Measurements from ENCODE around the gene NTSR1. TPM values are rescaled to one million over a fixed set of nuclear protein-coding genes. Genes with fewer than 3 reads are reported as not detected.

The NTSR1 gene
- total and polyA plus RNA-seq, 2 donors = 0.05 to 0.34 TPM

DNA sequence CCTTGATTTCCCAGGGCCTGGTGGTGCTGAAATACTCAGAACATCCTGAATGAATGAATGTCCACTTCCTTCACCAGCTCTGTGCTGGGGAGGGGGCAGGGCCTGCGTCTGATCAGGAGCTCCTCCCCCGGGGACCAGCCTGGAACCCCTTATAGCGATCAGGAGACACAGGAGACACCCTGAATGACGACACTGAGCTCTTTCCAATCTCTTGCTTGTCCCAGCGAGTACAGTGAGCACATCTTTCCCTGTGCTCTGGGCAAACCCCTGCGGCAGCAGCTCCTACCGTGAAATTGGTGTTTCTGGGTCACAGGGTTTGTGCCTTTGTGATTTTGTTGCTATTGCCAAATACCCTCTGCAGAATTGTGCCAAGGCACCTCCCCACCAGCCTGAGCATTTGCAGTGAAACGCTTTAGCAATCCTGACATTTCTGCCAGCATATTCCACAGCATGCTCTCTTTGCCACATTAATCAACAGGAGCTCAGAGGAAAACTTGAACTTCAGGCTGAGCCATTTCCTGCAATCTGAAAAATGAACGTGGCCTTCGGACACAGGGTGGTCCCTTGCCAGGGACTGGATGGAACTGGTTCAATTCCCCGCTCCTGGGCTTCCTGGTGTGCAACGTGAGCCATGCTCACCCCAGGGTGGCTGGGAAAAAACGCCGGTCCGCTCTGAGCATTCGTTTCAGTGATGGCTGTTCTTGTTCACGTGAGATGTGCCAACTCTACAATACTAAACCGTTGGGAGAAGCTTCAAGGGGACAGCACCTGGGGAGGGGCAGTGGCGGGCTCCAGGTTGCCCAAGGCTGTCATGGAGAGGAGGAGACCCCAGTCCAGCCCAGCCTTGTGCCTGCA lies 64.6 kb downstream of the NTSR1 start:
- Histone ChIP-seq H3K4me3 (ENCODE audit: low read depth, low read length) (no peak overlapping the region), H3K4me1 (ENCODE audit: insufficient read depth) (no peaks in the 10 kb centered on the region), H3K36me3 (ENCODE audit: insufficient read depth) (no peaks in the 10 kb centered on the region), H3K27ac (ENCODE audit: low read depth) (no peak overlapping the region)
- DNase-seq (ENCODE audit: extremely low spot score) = no peak
- 52% methylated on average over 19 of the region's 19 CpGs for WGBS

DNA sequence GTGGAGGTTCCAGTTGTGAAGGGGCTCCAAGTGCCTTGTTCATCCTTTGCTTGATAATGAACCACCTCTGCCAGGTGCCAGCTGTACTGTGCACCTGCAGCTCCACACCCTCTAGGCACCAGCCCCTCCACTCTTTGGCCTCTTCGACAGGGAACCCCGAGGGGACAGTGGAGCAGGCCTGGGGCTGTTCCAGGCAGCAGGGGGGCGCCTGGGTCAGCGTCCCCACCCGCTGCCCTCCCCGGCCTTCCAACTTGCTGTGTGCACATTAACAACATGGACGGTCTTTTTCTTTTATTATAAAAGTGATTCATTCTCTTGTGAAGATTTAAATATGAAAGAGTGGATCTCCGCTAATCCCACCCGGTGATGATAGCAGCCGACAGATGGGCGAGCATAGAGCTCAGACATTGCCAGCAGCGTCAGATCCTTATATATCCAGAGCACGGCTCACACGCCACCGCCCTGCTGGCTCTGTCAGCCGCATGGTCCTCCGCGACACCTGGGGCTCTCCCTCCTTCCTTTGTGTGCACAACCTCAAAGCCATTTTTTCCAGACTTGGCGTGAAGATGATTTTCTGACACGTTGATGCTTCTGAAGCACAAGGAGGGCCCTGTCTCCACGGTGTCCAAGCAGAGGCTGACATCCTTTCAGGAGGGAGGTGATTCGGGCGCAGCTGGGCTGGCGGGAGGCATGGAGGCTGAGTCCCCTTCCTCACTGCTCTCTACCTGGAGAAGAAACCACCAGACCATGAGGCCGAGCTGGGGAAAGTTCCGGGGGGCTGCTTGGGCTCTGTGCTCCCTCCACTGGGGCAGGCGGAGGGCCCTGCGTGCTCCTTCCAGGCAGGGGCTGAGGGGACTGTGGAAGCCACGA lies 65.4 kb downstream of the NTSR1 start:
- Histone ChIP-seq H3K36me3 (ENCODE audit: insufficient read depth) (no peaks in the 10 kb centered on the region), H3K27ac (ENCODE audit: low read depth) (no peak overlapping the region), H3K4me3 (ENCODE audit: low read depth, low read length) (no peak overlapping the region), H3K4me1 (ENCODE audit: insufficient read depth) (no peaks in the 10 kb centered on the region)
- 60% methylated on average over 29 of the region's 29 CpGs for WGBS
- DNase-seq (ENCODE audit: extremely low spot score) = no peak

DNA sequence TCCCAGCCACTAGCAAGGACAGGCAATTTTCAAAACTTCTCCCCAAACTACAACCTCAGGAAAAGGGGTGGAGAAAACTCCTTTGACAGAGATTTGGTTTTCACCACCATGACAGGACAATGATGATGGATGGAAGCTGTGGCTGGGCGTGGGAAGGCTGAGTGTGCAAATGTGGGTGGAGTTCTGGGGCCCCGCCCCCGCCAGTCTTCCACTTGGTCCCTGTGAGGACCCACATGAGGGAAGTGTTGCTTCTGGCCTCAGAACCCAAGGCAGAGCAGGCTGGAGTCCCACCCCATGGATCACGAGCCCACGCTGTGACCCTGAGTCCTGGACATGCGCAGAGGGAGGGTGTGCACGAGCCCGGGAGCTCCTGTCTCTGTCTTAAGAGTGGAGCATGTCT lies 66.1 kb downstream of the NTSR1 start:
- no peak overlapping the region for H3K27ac ChIP-seq (ENCODE audit: low read depth)
- DNase-seq (ENCODE audit: extremely low spot score) = no peak
- no peaks in the 10 kb centered on the region for H3K4me1 ChIP-seq (ENCODE audit: insufficient read depth)
- WGBS = 75% methylated on average over 8 of the region's 8 CpGs
- H3K36me3 ChIP-seq (ENCODE audit: insufficient read depth) = no peaks in the 10 kb centered on the region
- H3K4me3 ChIP-seq (ENCODE audit: low read depth, low read length) = no peak overlapping the region

DNA sequence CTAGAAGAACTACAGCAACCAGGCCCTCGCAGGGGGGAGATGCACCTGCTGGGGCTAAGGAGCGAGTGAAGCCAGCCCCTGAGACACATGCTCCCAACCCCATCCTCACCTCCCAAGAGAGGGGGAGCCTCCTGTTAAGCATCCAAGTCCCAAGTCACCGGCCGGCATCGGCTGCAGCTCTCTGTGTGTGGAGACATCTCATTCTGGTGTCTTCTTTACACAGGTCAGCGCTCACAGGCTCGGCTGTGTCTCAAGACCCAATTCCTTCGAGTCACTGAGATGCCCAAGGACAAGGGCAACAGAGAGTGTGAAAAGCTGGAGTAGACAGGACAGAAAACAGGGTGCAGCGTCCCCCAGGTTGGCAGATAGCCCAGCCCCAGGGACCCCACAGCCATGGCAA lies 66.6 kb downstream of the NTSR1 start:
- Histone ChIP-seq H3K4me1 (ENCODE audit: insufficient read depth) (no peaks in the 10 kb centered on the region), H3K27ac (ENCODE audit: low read depth) (no peak overlapping the region), H3K4me3 (ENCODE audit: low read depth, low read length) (no peak overlapping the region), H3K36me3 (ENCODE audit: insufficient read depth) (no peaks in the 10 kb centered on the region)
- WGBS = 90% methylated on average over 9 of the region's 9 CpGs
- DNase-seq (ENCODE audit: extremely low spot score) = no peak

DNA sequence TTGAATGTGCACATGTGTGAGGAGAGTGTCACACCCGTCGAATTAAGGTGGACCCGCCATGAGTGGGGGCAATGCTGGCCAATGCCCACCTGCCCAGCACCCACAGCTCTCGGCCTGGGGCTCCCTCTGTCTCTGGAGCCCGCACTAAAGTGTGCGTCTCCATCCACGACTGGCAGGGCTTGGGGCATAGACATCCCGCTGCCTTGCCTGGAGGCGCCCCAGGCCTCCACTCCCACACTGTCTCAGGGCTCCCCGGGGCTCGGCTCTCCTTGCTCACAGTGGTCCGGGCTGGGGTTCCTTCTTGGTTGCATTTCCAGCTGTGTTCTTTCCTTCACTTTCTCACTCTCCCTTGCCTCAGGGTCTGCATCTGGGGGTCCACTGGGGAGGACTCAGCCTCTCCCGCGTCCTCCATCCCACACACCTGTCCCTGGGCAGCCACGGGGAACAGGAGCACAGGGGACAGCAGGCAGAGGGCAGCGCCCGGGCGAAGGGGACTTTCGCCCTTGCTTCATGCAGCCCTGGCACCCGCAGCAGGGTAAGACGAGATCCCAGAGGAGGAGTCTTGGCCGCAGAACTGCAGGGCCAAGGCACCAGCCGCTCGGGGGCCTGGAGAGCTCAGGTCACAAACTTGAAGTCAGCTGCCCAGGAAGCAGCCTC lies 67.5 kb downstream of the NTSR1 start:
- Histone ChIP-seq H3K4me3 (ENCODE audit: low read depth, low read length) (no peak overlapping the region), H3K4me1 (ENCODE audit: insufficient read depth) (no peaks in the 10 kb centered on the region), H3K27ac (ENCODE audit: low read depth) (no peak overlapping the region), H3K36me3 (ENCODE audit: insufficient read depth) (no peaks in the 10 kb centered on the region)
- 88% methylated on average over 24 of the region's 24 CpGs for WGBS
- DNase-seq (ENCODE audit: extremely low spot score) = no peak

DNA sequence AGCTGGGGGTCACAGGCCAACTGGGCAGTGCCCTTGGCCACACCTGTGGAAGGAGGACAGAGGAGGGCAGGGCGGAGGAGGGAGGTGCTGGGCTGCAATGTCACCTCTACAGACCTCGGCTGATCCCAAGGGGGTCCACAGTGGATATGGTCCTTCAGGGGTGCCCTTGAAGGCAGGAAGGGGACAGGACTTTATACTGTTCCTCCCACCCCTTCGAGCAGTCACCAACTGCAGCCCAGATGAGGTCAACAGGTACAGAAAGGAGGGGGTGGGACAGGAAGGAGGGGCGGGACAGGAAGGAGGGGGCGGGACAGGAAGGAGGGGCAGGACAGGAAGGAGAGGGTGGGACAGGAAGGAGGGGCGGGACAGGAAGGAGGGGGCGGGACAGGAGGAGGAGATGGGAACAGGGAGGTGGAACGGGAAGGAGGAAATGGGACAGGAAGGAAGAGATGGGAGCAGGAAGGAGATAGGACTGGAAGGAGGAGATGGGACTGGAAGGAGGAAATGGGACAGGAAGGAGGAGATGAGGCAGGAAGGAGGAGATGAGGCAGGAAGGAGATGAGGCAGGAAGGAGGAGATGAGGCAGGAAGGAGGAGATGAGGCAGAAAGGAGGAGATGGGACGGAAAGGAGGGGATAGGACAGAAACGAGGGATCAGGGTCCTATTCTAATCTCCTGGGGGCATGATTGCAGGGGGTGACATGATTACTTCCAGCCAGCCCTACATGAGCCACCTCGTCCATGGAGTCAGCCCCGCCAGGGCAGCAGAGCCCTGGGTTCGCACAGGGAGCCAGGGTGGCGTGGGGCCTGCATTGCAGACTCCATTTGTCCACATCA lies 68.3 kb downstream of the NTSR1 start:
- no peak for DNase-seq (ENCODE audit: extremely low spot score)
- Histone ChIP-seq H3K27ac (ENCODE audit: low read depth) (no peak overlapping the region), H3K4me3 (ENCODE audit: low read depth, low read length) (no peak overlapping the region), H3K36me3 (ENCODE audit: insufficient read depth) (no peaks in the 10 kb centered on the region), H3K4me1 (ENCODE audit: insufficient read depth) (no peaks in the 10 kb centered on the region)
- WGBS = 77% methylated on average over 14 of the region's 14 CpGs

DNA sequence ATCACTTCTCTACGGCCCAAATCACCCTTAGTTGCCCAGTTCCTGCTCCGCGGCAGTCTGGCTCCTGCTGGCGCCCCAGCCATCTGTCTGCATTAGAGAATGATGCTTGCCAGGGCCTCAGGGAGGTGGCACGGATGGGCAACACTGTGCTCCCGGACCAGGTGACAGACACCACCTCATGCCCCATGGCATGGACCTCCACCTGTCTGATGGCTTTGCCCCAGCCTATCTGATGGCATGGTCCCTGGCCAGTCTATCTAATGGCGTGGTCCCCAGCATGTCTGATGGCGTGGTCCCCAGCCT lies 68.8 kb downstream of the NTSR1 start:
- WGBS = 91% methylated on average over 8 of the region's 8 CpGs
- no peak overlapping the region for H3K27ac ChIP-seq (ENCODE audit: low read depth)
- DNase-seq (ENCODE audit: extremely low spot score) = no peak
- H3K4me3 ChIP-seq (ENCODE audit: low read depth, low read length) = no peak overlapping the region
- H3K36me3 ChIP-seq (ENCODE audit: insufficient read depth) = no peaks in the 10 kb centered on the region
- H3K4me1 ChIP-seq (ENCODE audit: insufficient read depth) = no peaks in the 10 kb centered on the region

DNA sequence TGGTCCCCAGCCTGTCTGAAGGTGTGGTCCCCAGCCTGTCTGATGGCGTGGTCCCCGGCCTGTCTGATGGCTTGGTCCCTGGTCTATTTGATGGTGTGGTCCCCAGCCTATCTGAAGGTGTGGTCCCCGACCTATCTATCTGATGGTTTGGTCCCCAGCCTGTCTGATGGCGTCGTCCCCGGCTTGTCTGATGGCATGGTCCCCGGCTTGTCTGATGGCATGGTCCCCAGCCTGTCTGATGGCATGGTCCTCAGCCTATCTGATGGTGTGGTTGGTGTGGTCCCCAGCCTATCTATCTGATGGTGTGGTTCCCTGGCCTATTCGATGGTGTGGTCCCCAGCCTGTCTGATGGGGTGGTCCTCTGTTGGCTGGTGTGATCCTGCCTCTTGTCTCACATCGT lies 69.4 kb downstream of the NTSR1 start:
- DNase-seq (ENCODE audit: extremely low spot score) = no peak
- Histone ChIP-seq H3K36me3 (ENCODE audit: insufficient read depth) (no peaks in the 10 kb centered on the region), H3K4me1 (ENCODE audit: insufficient read depth) (no peaks in the 10 kb centered on the region), H3K27ac (ENCODE audit: low read depth) (no peak overlapping the region), H3K4me3 (ENCODE audit: low read depth, low read length) (no peak overlapping the region)
- WGBS = 91% methylated on average over 9 of the region's 9 CpGs

DNA sequence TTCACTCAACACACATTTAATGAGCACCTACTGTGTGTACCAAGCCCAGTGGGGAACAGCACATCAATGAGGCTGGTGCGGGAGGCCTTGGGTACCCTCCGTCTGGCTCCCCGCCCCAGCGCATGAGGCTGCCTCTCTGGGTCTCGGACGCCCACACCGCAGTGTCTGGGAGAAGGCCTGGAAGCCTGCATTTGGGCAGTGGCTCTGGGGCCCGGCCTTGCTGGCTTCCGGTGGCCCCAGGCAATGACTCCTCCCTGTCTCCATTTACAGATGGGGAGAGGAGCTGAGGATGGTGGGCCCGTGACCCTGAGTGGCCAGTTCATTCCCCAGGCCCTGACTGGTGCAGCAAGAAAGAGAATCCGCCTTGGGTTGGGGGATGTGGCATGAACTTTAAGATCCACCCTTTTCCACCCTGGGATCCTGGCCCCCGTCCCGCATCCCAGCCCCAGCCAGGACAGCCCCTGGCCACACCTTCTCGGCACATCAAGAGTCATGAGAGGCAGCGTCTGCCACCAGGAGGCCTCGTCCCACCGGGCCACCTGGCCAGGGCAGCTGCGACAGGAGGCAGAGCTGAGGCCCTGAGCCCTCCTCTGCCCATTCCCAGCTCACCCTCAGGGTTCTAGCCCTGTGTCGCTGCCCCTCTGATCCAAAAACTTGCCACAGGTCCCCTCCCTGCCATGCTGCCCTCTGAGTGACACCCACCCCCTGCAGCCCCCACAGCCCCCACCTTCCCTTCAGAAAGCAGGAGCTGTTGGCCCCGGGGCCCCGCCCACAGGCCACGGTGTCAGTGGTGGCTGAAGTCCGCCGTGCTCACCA lies 70.2 kb downstream of the NTSR1 start:
- WGBS = 77% methylated on average over 24 of the region's 24 CpGs
- DNase-seq (ENCODE audit: extremely low spot score) = no peak

DNA sequence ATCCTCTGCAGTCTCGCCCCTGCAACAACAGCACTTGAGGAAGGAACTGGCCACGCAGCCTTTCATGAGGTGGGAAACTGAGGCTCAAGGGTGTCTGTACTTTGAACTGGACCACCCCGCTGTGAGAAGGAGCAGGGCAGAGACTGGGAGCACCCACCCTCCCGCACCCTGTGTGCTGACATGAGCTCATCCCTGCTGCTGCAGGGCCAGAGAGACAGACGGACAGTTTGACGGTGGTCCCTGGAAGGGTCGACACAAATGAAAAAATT lies 70.7 kb downstream of the NTSR1 start:
- WGBS = 91% methylated on average over 7 of the region's 7 CpGs
- H3K27ac ChIP-seq (ENCODE audit: low read depth) = no peak overlapping the region

More for the DNA sequence above, 70.2 kb downstream of the NTSR1 start:
- Histone ChIP-seq H3K27ac (ENCODE audit: low read depth) (no peak overlapping the region), H3K4me3 (ENCODE audit: low read depth, low read length) (no peak overlapping the region), H3K36me3 (ENCODE audit: insufficient read depth) (no peaks in the 10 kb centered on the region), H3K4me1 (ENCODE audit: insufficient read depth) (no peaks in the 10 kb centered on the region)

DNA sequence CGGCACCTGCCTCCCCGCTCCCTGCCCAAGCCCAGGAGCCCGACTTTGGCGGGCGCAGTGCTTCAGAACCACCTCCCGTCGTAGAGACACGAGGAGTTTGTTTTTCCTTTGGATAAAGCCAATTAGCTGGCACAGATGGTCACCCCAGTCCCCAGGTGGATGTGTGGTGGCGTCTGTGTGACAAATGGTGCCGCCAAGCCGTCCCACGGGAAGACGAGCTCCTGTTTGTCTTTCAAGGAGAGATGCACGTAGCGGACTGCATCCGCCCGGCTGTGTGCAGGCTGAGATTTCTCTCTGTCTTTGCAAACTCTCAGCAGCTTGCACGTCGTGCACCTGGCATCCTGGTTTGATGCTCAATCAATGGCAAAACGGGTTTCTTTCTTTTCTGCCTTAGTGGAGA lies 71.6 kb downstream of the NTSR1 start:
- 73% methylated on average over 20 of the region's 20 CpGs for WGBS
- Histone ChIP-seq H3K27ac (ENCODE audit: low read depth) (no peak overlapping the region), H3K4me1 (ENCODE audit: insufficient read depth) (no peaks in the 10 kb centered on the region), H3K4me3 (ENCODE audit: low read depth, low read length) (no peak overlapping the region), H3K36me3 (ENCODE audit: insufficient read depth) (no peaks in the 10 kb centered on the region)
- DNase-seq (ENCODE audit: extremely low spot score) = no peak

More for the DNA sequence above, 70.7 kb downstream of the NTSR1 start:
- H3K36me3 ChIP-seq (ENCODE audit: insufficient read depth) = no peaks in the 10 kb centered on the region
- no peaks in the 10 kb centered on the region for H3K4me1 ChIP-seq (ENCODE audit: insufficient read depth)
- DNase-seq (ENCODE audit: extremely low spot score) = no peak
- H3K4me3 ChIP-seq (ENCODE audit: low read depth, low read length) = no peak overlapping the region

DNA sequence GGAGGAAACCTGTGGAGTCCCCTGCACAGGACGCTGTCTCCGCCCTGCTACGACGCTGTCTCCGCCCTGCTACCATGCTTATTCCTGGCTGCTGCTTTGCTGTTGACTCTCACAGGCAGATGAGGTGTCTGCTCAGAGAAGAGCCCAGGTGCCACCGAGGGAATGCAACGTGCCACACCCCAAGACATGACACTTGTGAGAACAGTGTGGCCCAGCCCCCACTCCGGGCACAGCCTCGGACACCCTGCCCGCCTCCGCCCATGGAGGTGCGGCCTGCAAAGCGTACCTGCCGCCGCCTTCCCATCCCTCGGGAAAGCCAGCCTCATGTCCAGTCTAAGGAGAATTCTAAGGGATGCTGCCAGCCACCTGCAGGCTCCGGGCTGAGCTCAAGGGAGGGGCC lies 72.1 kb downstream of the NTSR1 start:
- Histone ChIP-seq H3K4me1 (ENCODE audit: insufficient read depth) (no peaks in the 10 kb centered on the region), H3K36me3 (ENCODE audit: insufficient read depth) (no peaks in the 10 kb centered on the region), H3K4me3 (ENCODE audit: low read depth, low read length) (no peak overlapping the region), H3K27ac (ENCODE audit: low read depth) (no peak overlapping the region)
- DNase-seq (ENCODE audit: extremely low spot score) = no peak
- WGBS = 85% methylated on average over 17 of the region's 17 CpGs
